HL-60/S4 treated with phorbol 12-myristate 13-acetate at 8.2 ng/mL for 4 days and 3 days (cell line): ENCODE measurements around the gene BRD2.

Experiments used
- in situ Hi-C: fragments of 300-500 bp; cut with MboI; formaldehyde crosslinking; loops from 2 replicates; pipeline ENCODE4 v1.15.0; 2022; ENCODE audit warnings: low sequenced_read_pairs

The BRD2 gene

DNA sequence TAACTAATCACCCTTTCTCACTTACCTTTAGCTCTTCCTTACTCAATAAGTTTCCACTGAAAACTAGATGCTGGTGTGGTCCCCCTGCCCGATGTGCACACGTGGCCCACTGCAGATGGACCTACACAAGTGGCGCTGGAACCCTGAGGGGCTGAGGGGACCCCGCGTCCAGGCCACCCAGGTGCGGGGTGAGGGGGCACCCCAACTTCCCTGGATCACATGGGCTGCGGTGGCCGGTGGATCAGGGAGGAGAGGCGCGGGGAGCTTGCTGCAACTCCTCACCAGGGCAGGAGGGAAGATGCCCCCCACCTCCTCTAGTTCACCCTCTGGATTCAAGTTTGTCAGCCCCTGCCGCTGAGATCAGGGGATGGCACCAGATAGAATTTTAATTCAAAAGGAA lies 53.5 kb downstream of the BRD2 start:
- in situ Hi-C loops: no loop called here

DNA sequence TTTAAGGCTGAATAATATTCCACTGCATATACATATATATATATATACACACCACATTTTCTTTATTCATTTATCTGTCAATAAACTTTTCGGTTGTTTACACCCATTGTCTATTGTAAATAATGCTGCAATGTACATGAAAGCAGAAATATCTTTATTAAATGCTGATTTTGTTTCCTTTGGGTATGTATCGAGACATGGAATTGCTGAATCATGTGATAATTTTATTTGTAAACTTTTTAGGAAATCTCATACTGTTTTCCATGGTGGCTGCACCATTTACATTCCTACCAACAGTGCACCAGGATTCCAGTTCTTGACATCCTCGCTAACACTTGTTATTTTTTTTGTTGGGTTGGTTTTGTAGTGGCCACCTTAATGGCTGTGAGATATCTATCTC lies 55.1 kb downstream of the BRD2 start:
- in situ Hi-C loops: no loop called here

DNA sequence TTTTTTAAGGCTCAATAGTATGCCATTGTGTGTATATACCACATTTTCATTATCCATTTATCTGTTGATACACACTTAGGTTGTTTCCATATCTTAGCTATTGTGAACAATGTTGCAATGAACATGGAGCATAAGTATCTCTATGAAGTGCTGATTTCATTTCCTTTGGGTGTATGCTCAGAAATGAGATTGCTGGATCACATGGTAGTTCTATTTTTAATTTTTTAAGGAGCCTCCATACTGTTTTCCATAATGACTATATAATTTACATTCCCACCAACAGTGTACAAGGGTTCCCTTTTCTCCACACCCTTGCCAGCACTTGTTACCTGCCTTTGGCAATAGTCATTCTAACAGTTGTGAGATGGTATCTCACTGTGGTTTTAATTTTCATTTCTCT lies 56.1 kb downstream of the BRD2 start:
- in situ Hi-C loops: no loop called here

DNA sequence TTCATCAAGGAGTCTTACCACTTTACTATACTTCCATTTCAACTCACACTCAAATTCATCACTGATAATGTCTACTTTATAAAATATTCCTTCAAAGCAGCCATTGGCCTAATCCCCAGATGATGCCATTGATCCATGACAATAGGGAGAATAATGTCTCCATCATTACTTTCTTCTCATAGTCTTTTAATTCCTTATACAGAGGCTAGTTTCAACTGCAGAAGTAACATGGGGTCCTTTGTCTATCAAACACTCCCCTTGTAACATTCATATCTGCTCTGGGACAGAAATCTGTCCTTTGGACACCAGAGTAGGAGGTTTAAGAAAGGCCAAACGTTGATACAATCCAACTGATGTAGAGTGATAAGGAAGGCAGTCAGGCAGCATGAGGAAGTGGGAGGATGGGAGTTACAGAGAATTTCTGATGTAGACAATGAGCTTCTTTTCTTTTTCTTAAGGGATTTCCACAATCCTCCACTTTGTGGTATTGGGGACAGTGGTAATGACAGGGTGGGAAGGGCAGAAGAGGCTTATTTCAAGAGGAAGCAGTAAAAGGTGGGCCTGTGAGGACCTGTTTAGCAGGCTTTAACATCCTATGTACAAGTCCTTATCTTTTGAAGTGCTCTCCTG lies 59.9 kb downstream of the BRD2 start:
- in situ Hi-C loops: no loop called here

DNA sequence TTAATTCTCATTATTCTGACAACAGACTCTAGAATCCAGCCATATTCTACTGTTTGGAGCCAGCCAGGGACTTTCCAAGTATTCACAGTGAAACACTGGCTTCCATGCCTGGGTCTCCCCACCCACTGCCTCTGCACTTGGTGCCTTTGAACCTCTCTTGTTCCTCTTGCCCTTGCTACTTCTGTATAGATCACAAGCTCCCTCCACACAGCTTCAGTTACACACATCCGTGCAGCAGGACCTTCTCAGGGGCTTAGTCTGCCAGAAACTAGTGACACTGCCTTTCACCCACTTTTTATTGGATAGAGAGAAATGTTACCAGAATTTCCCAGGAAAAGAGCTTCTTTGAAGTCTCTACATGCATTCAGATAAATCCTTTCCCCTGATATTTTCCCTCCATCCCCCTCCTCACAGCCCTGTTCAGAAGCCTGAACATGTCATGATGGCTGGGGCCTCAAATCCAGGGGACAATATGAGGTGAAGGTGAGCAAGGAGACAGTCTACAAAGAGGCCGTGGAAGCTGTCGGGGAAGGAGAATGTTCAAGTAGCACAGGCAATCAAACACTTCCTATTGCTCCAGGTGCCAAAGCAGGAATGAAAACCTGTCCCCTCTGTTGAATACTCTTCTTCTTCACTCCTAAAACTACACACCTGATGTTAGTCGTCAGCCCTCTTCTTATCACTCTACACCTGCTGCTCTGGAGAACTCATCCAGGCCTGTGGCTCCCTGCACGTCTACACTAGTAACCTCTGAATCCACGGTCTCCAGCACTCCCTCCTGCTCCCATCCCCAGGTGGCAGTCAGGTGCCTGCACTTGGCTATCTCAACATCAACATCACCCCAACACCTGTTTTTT lies 61.2 kb downstream of the BRD2 start:
- in situ Hi-C loops: no loop called here

DNA sequence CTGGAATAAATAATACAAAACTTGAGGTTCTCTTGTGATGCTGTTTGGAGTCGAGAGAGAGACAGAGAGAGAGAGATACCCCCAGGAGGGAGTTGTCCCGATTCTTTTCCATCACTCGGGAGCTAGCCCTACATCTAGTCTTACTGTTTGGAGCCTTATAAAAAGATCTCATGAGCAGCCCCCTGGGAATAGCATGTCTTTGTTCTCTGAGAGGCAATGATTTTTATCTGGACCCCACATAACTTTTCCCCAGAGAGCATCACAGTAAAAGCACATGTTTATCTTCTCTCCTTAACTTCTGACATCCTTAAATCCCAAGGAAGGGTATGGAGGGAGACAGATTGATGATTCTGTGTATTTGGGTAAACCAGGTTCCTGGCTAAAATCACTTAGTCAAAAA lies 61.9 kb downstream of the BRD2 start:
- in situ Hi-C loops: no loop called here
